Measurements from ENCODE around the gene FAM184B.
"Not testable (repeated sequence)": the region's sequence is repeated elsewhere in the genome, so short reads cannot be mapped to it uniquely, and the experiment has no call there.

The FAM184B gene

GRCh38 chr4:17664755-17665154 lies 116.7 kb downstream of the FAM184B start:
- no peak overlapping the region for H4K8ac ChIP-seq (ENCODE audit: low read length)
- H2BK15ac ChIP-seq (ENCODE audit: low read depth, poor library complexity, severe bottlenecking): no peak overlapping the region
- H3K4me2 ChIP-seq (ENCODE audit: low read length, poor library complexity, severe bottlenecking): no peak overlapping the region
- no peaks in the 10 kb centered on the region for H3K79me1 ChIP-seq (replicated peaks; ENCODE audit: low read length, poor library complexity, severe bottlenecking)
- H2AK5ac ChIP-seq (ENCODE audit: low read length, severe bottlenecking): no peak overlapping the region
- no peak overlapping the region for H3K14ac ChIP-seq (ENCODE audit: low read length in 2 of 2)
- no peak overlapping the region for H2BK5ac ChIP-seq (ENCODE audit: low read depth, low read length, poor library complexity, severe bottlenecking)
- H3K18ac ChIP-seq (ENCODE audit: low read depth in 1 of 2, low read length in 2 of 2): no peak overlapping the region
- no peak overlapping the region for H3K4ac ChIP-seq (ENCODE audit: low read depth in 1 of 2, low read length in 2 of 2)
- H3K23ac ChIP-seq (ENCODE audit: low read length in 2 of 2): no peak overlapping the region
- H3K9ac ChIP-seq (ENCODE audit: low read length): no peak overlapping the region
- H3K4me1 ChIP-seq (ENCODE audit: control insufficient read depth, insufficient read depth, low read depth, low read length): no peaks in the 10 kb centered on the region
- DNase-seq: no peak
- no peak overlapping the region for H3K27ac ChIP-seq (ENCODE audit: low read length, poor library complexity, severe bottlenecking)
- 64% methylated on average over 4 of the region's 4 CpGs for WGBS
- H2BK120ac ChIP-seq (ENCODE audit: low read depth, low read length): no peak overlapping the region
- H3K4me3 ChIP-seq (ENCODE audit: insufficient read depth in 1 of 2, low read depth in 1 of 2, low read length in 2 of 2): no peak overlapping the region
- H3K36me3 ChIP-seq (ENCODE audit: control insufficient read depth in 1 of 2, insufficient read depth in 2 of 2, low read depth in 1 of 2, low read length in 2 of 2): no peaks in the 10 kb centered on the region
- H2AFZ ChIP-seq (ENCODE audit: low read depth, low read length): no peak overlapping the region
- H3K27me3 ChIP-seq (ENCODE audit: control insufficient read depth in 1 of 2, insufficient read depth in 1 of 2, low read length in 2 of 2): no peaks in the 10 kb centered on the region
- H2BK12ac ChIP-seq (ENCODE audit: low read length in 2 of 2): no peak overlapping the region
- no peaks in the 10 kb centered on the region for H3K9me3 ChIP-seq (ENCODE audit: control insufficient read depth, low read length)
- no peak overlapping the region for H4K91ac ChIP-seq (ENCODE audit: low read length)

GRCh38 chr4:17662694-17663093 lies 118.7 kb downstream of the FAM184B start:
- Histone ChIP-seq H2BK15ac (ENCODE audit: low read depth, poor library complexity, severe bottlenecking) (no peak overlapping the region), H3K4me1 (ENCODE audit: control insufficient read depth, insufficient read depth, low read depth, low read length) (no peaks in the 10 kb centered on the region), H3K14ac (ENCODE audit: low read length in 2 of 2) (no peak overlapping the region), H3K4ac (ENCODE audit: low read depth in 1 of 2, low read length in 2 of 2) (no peak overlapping the region), H3K4me3 (ENCODE audit: insufficient read depth in 1 of 2, low read depth in 1 of 2, low read length in 2 of 2) (no peak overlapping the region), H2BK5ac (ENCODE audit: low read depth, low read length, poor library complexity, severe bottlenecking) (no peak overlapping the region), H3K4me2 (ENCODE audit: low read length, poor library complexity, severe bottlenecking) (no peak overlapping the region), H2BK120ac (ENCODE audit: low read depth, low read length) (no peak overlapping the region), H3K23ac (ENCODE audit: low read length in 2 of 2) (no peak overlapping the region), H2AK5ac (ENCODE audit: low read length, severe bottlenecking) (no peak overlapping the region), H4K8ac (ENCODE audit: low read length) (no peak overlapping the region), H3K79me1 (replicated peaks; ENCODE audit: low read length, poor library complexity, severe bottlenecking) (no peaks in the 10 kb centered on the region), H2AFZ (ENCODE audit: low read depth, low read length) (no peak overlapping the region), H3K9me3 (ENCODE audit: control insufficient read depth, low read length) (no peaks in the 10 kb centered on the region), H4K91ac (ENCODE audit: low read length) (no peak overlapping the region), H3K27me3 (ENCODE audit: control insufficient read depth in 1 of 2, insufficient read depth in 1 of 2, low read length in 2 of 2) (peaks cover 6 to 8% of the 10 kb centered on the region in 2 experiments), H3K9ac (ENCODE audit: low read length) (no peak overlapping the region), H3K18ac (ENCODE audit: low read depth in 1 of 2, low read length in 2 of 2) (no peak overlapping the region), H2BK12ac (ENCODE audit: low read length in 2 of 2) (no peak overlapping the region), H3K36me3 (ENCODE audit: control insufficient read depth in 1 of 2, insufficient read depth in 2 of 2, low read depth in 1 of 2, low read length in 2 of 2) (no peaks in the 10 kb centered on the region), H3K27ac (ENCODE audit: low read length, poor library complexity, severe bottlenecking) (no peak overlapping the region)
- peak; percentile 6 for DNase-seq
- WGBS: 85% methylated on average over 3 of the region's 3 CpGs

GRCh38 chr4:17659196-17659595 lies 122.2 kb downstream of the FAM184B start:
- H3K27me3 ChIP-seq (ENCODE audit: control insufficient read depth in 1 of 2, insufficient read depth in 1 of 2, low read length in 2 of 2): peaks cover 11 to 17% of the 10 kb centered on the region in 2 experiments
- H3K27ac ChIP-seq (ENCODE audit: low read length, poor library complexity, severe bottlenecking); H4K8ac ChIP-seq (ENCODE audit: low read length); H4K91ac ChIP-seq (ENCODE audit: low read length); H3K9me3 ChIP-seq (ENCODE audit: control insufficient read depth, low read length); DNase-seq; H2BK12ac ChIP-seq (ENCODE audit: low read length in 2 of 2); H3K23ac ChIP-seq (ENCODE audit: low read length in 2 of 2); H2BK5ac ChIP-seq (ENCODE audit: low read depth, low read length, poor library complexity, severe bottlenecking); H2AFZ ChIP-seq (ENCODE audit: low read depth, low read length); H3K18ac ChIP-seq (ENCODE audit: low read depth in 1 of 2, low read length in 2 of 2); H2AK5ac ChIP-seq (ENCODE audit: low read length, severe bottlenecking); H3K14ac ChIP-seq (ENCODE audit: low read length in 2 of 2); H3K4me1 ChIP-seq (ENCODE audit: control insufficient read depth, insufficient read depth, low read depth, low read length); H3K4me3 ChIP-seq (ENCODE audit: insufficient read depth in 1 of 2, low read depth in 1 of 2, low read length in 2 of 2); H3K4me2 ChIP-seq (ENCODE audit: low read length, poor library complexity, severe bottlenecking); H3K36me3 ChIP-seq (ENCODE audit: control insufficient read depth in 1 of 2, insufficient read depth in 2 of 2, low read depth in 1 of 2, low read length in 2 of 2); H3K9ac ChIP-seq (ENCODE audit: low read length); H3K79me1 ChIP-seq (replicated peaks; ENCODE audit: low read length, poor library complexity, severe bottlenecking); H2BK120ac ChIP-seq (ENCODE audit: low read depth, low read length); H2BK15ac ChIP-seq (ENCODE audit: low read depth, poor library complexity, severe bottlenecking); H3K4ac ChIP-seq (ENCODE audit: low read depth in 1 of 2, low read length in 2 of 2): not testable (repeated sequence)
- 99% methylated on average over 5 of the region's 8 CpGs for WGBS

GRCh38 chr4:17657849-17658248 lies 123.6 kb downstream of the FAM184B start:
- Histone ChIP-seq H3K4ac (ENCODE audit: low read depth in 1 of 2, low read length in 2 of 2) (no peak overlapping the region), H3K9me3 (ENCODE audit: control insufficient read depth, low read length) (no peaks in the 10 kb centered on the region), H2BK120ac (ENCODE audit: low read depth, low read length) (no peak overlapping the region), H3K4me2 (ENCODE audit: low read length, poor library complexity, severe bottlenecking) (no peak overlapping the region), H3K36me3 (ENCODE audit: control insufficient read depth in 1 of 2, insufficient read depth in 2 of 2, low read depth in 1 of 2, low read length in 2 of 2) (no peaks in the 10 kb centered on the region), H2BK12ac (ENCODE audit: low read length in 2 of 2) (no peak overlapping the region), H3K18ac (ENCODE audit: low read depth in 1 of 2, low read length in 2 of 2) (no peak overlapping the region), H2AK5ac (ENCODE audit: low read length, severe bottlenecking) (no peak overlapping the region), H2AFZ (ENCODE audit: low read depth, low read length) (no peak overlapping the region), H3K4me1 (ENCODE audit: control insufficient read depth, insufficient read depth, low read depth, low read length) (no peaks in the 10 kb centered on the region), H3K9ac (ENCODE audit: low read length) (no peak overlapping the region), H3K14ac (ENCODE audit: low read length in 2 of 2) (peak overlapping the region in 1 of 2 experiments; percentile 11), H3K79me1 (replicated peaks; ENCODE audit: low read length, poor library complexity, severe bottlenecking) (no peaks in the 10 kb centered on the region), H3K4me3 (ENCODE audit: insufficient read depth in 1 of 2, low read depth in 1 of 2, low read length in 2 of 2) (no peak overlapping the region), H4K91ac (ENCODE audit: low read length) (no peak overlapping the region), H3K27ac (ENCODE audit: low read length, poor library complexity, severe bottlenecking) (no peak overlapping the region), H4K8ac (ENCODE audit: low read length) (no peak overlapping the region), H2BK5ac (ENCODE audit: low read depth, low read length, poor library complexity, severe bottlenecking) (no peak overlapping the region), H3K27me3 (ENCODE audit: control insufficient read depth in 1 of 2, insufficient read depth in 1 of 2, low read length in 2 of 2) (peaks cover 11 to 17% of the 10 kb centered on the region in 2 experiments), H3K23ac (ENCODE audit: low read length in 2 of 2) (no peak overlapping the region), H2BK15ac (ENCODE audit: low read depth, poor library complexity, severe bottlenecking) (no peak overlapping the region)
- no peak for DNase-seq
- WGBS: 82% methylated on average over 9 of the region's 9 CpGs
